Measurements from ENCODE around the gene GSTP1.
"Not testable (repeated sequence)": the region's sequence is repeated elsewhere in the genome, so short reads cannot be mapped to it uniquely, and the experiment has no call there.

GSTP1 gene

GRCh38 chr11:67588136-67588503, 4.5 kb downstream of the GSTP1 start:
- H3K4me3 ChIP-seq (ENCODE audit: low read depth, low read length): no peak overlapping the region
- TF ChIP-seq, protein P1, sequence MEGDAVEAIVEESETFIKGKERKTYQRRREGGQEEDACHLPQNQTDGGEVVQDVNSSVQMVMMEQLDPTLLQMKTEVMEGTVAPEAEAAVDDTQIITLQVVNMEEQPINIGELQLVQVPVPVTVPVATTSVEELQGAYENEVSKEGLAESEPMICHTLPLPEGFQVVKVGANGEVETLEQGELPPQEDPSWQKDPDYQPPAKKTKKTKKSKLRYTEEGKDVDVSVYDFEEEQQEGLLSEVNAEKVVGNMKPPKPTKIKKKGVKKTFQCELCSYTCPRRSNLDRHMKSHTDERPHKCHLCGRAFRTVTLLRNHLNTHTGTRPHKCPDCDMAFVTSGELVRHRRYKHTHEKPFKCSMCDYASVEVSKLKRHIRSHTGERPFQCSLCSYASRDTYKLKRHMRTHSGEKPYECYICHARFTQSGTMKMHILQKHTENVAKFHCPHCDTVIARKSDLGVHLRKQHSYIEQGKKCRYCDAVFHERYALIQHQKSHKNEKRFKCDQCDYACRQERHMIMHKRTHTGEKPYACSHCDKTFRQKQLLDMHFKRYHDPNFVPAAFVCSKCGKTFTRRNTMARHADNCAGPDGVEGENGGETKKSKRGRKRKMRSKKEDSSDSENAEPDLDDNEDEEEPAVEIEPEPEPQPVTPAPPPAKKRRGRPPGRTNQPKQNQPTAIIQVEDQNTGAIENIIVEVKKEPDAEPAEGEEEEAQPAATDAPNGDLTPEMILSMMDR (IDR thresholded peaks at IDR 0.05; ENCODE audit: borderline replicate concordance, insufficient read depth, low read depth, low read length): no peak

DNA sequence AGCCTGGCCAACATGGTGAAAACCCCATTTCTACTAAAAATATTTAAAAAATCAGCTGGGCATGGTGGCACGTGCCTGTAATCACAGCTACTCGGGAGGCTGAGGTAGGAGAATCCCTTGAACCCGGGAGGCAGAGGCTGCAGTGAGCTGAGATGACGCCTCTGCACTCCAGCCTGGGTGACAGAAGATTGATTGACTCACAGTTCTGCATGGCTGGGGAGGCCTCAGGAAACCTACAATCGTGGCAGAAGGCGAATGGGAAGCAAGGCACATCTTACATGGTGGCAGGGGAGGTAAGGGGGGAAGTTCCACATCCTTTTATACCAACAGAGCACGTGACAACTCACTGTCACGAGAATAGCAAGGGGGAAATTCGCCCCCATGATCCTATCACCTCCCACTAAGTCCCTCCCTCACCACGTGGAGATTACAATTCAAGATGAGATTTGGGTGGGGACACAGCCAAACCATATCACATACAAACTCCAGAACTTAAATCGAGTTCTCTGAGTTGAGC, 5.3 kb downstream of the GSTP1 start:
- not testable (repeated sequence) for H3K4me3 ChIP-seq (ENCODE audit: low read depth, low read length)

- no peak overlapping the region for H3K4me3 ChIP-seq (ENCODE audit: low read depth, low read length)
- TF ChIP-seq, protein P1 (IDR thresholded peaks at IDR 0.05; ENCODE audit: borderline replicate concordance, insufficient read depth, low read depth, low read length): no peak
Measured at GRCh38 chr11:67592880-67593564, 9.4 kb downstream of the GSTP1 start.

DNA sequence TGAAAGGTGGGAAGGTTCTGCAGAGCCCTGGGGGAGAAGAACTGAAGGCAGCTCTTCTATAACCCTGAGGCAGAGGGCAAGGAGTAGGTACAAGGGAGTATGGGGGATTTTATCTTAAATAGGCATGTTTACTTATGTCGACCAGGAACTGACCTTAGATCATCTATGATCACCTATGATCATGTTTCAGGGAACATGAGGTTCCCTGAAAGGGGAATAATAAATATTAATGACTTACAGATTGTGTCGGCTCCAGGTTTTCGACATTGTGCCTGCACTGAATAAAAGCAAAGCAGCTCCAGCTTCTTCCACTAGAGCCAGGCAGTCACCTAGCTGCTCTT, 9.9 kb downstream of the GSTP1 start:
- TF ChIP-seq, protein P1 (IDR thresholded peaks at IDR 0.05; ENCODE audit: borderline replicate concordance, insufficient read depth, low read depth, low read length): no peak
- H3K4me3 ChIP-seq (ENCODE audit: low read depth, low read length): no peak overlapping the region

GRCh38 chr11:67594480-67594879, 10.9 kb downstream of the GSTP1 start:
- no peak overlapping the region for H3K4me3 ChIP-seq (ENCODE audit: low read depth, low read length)
- TF ChIP-seq, protein P1 (IDR thresholded peaks at IDR 0.05; ENCODE audit: borderline replicate concordance, insufficient read depth, low read depth, low read length): no peak

DNA sequence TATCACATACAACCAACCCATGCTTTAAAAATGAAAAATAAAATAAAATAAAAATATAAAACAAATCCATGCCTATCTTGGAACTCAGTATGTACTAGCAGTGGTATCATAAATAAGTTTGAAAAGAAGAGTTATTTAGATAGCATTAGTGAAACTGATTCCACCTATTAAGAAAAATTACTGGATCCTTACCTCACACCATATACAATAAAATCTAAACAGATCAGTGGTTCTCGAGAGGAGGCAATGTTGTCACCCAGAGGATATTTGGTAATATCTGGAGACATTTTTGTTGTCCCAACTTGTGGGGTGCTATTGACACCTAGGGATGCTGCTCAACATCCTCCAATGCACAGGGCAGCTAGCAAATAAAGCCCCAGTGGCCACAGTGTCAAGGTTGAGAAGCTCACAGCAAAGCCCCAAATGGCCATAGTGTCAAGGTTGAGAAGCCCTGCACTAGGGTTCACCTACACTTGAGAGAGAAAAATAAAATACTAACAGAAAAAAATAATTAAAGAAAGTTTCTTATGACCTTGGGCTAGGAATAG, 13.2 kb downstream of the GSTP1 start:
- H3K4me3 ChIP-seq (ENCODE audit: low read depth, low read length): no peak overlapping the region
- TF ChIP-seq, protein P1 (IDR thresholded peaks at IDR 0.05; ENCODE audit: borderline replicate concordance, insufficient read depth, low read depth, low read length): no peak

GRCh38 chr11:67597458-67597857, 13.8 kb downstream of the GSTP1 start:
- H3K4me3 ChIP-seq (ENCODE audit: low read depth, low read length): not testable (repeated sequence)

DNA sequence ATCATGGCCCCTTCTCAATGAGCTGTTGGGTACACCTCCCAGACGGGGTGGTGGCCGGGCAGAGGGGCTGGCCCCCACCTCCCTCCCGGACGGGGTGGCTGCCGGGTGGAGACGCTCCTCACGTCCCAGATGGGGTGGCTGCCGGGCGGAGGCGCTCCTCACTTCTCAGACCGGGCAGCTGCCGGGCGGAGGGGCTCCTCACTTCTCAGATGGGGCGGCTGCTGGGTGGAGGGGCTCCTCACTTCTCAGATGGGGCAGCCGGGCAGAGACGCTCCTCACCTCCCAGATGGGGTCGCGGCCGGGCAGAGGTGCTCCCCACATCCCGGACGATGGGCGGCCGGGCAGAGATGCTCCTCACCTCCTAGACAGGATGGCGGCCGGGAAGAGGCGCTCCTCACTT, 14.4 kb downstream of the GSTP1 start:
- H3K4me3 ChIP-seq (ENCODE audit: low read depth, low read length): not testable (repeated sequence)

DNA sequence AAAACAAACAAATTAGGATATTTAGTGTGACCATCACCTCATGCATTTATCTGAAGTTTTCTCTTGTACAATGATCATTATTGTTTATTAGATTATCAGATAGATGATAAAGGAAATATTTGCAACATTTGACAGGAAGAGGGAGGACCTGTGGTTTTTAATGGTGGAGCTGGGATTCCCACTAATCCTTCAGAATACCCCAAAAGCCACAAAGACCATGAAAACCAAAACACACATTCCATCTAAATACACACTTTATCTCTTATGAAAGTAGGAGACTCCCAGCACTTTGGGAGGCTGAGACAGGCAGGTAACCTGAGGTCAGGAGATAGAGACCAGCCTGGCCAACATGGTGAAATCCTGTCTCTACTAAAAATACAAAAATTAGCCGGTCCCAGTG, 15.5 kb downstream of the GSTP1 start:
- TF ChIP-seq, protein P1 (IDR thresholded peaks at IDR 0.05; ENCODE audit: borderline replicate concordance, insufficient read depth, low read depth, low read length): no peak
- H3K4me3 ChIP-seq (ENCODE audit: low read depth, low read length): no peak overlapping the region
